ENCODE measurements around the gene DGKB. TPM values are rescaled to one million over a fixed set of nuclear protein-coding genes. Genes with fewer than 3 reads are reported as not detected.

The DGKB gene
- polyA plus RNA-seq, 2 of the 4 experiments (the other 2 are of a cell fraction) = 0.01 TPM; not detected in 1

GRCh38 chr7:14341200-14341775 lies 561.3 kb downstream of the DGKB start:
- Histone ChIP-seq H3K4me1 (no peaks in the 10 kb centered on the region), H3K4me2 (no peak overlapping the region), H3K4me3 (no peak overlapping the region), H3K27ac (no peak overlapping the region), H3K9me3 (no peaks in the 10 kb centered on the region)
- no peak for FAIRE-seq
- ChIA-PET POLR2A (no interaction called here), CTCF (no interaction called here)
- ATAC-seq = no peak
- DNase-seq (ENCODE audit: low read depth in 1 of 2, low spot score in 1 of 2) = no peak
- WGBS (ENCODE audit: missing lambda C conversion rate) = 17% methylated on average over 4 of the region's 4 CpGs
- TF ChIP-seq CBX8 (IDR thresholded peaks at IDR 0.05) = no peak
- no peak for TF ChIP-seq ATOH8 (CRISPR knock-in tag; IDR thresholded peaks at IDR 0.05; ENCODE audit: low read depth)

- WGBS (ENCODE audit: missing lambda C conversion rate) = 8% methylated on average over 2 of the region's 2 CpGs
- DNase-seq (ENCODE audit: low read depth in 1 of 2, low spot score in 1 of 2) = no peak
- H3K4me1 ChIP-seq = no peaks in the 10 kb centered on the region
- FAIRE-seq = no peak
- no peak overlapping the region for H3K27ac ChIP-seq
- POLR2A ChIA-PET = no interaction called here
- H3K4me3 ChIP-seq = no peak overlapping the region
- TF ChIP-seq CHD4 (IDR thresholded peaks at IDR 0.05; ENCODE audit: borderline replicate concordance) = no peak
- TF ChIP-seq EP300 (IDR thresholded peaks at IDR 0.05) = no peak
- TF ChIP-seq BHLHE40 (IDR thresholded peaks at IDR 0.05; ENCODE audit: low read depth, low read length) = no peak
- TF ChIP-seq, protein P1, sequence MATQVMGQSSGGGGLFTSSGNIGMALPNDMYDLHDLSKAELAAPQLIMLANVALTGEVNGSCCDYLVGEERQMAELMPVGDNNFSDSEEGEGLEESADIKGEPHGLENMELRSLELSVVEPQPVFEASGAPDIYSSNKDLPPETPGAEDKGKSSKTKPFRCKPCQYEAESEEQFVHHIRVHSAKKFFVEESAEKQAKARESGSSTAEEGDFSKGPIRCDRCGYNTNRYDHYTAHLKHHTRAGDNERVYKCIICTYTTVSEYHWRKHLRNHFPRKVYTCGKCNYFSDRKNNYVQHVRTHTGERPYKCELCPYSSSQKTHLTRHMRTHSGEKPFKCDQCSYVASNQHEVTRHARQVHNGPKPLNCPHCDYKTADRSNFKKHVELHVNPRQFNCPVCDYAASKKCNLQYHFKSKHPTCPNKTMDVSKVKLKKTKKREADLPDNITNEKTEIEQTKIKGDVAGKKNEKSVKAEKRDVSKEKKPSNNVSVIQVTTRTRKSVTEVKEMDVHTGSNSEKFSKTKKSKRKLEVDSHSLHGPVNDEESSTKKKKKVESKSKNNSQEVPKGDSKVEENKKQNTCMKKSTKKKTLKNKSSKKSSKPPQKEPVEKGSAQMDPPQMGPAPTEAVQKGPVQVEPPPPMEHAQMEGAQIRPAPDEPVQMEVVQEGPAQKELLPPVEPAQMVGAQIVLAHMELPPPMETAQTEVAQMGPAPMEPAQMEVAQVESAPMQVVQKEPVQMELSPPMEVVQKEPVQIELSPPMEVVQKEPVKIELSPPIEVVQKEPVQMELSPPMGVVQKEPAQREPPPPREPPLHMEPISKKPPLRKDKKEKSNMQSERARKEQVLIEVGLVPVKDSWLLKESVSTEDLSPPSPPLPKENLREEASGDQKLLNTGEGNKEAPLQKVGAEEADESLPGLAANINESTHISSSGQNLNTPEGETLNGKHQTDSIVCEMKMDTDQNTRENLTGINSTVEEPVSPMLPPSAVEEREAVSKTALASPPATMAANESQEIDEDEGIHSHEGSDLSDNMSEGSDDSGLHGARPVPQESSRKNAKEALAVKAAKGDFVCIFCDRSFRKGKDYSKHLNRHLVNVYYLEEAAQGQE (IDR thresholded peaks at IDR 0.05) = no peak
- TF ChIP-seq EHMT2 (IDR thresholded peaks at IDR 0.05; ENCODE audit: low read depth) = no peak
- no peak for TF ChIP-seq FOSL2 (IDR thresholded peaks at IDR 0.05)
- no peak for TF ChIP-seq FOSL2 (CRISPR knock-in tag; IDR thresholded peaks at IDR 0.05)
- TF ChIP-seq SREBF2 (IDR thresholded peaks at IDR 0.05) = no peak
- no peak for TF ChIP-seq NPAS2 (CRISPR knock-in tag; IDR thresholded peaks at IDR 0.05; ENCODE audit: borderline replicate concordance)
- TF ChIP-seq ESRRA (IDR thresholded peaks at IDR 0.05; ENCODE audit: borderline replicate concordance, low read length) = no peak
- TF ChIP-seq ATOH8 (CRISPR knock-in tag; IDR thresholded peaks at IDR 0.05; ENCODE audit: low read depth) = no peak
- no peak for TF ChIP-seq HMGXB4 (CRISPR knock-in tag; IDR thresholded peaks at IDR 0.05; ENCODE audit: borderline replicate concordance)
- no peak for TF ChIP-seq RCOR1 (IDR thresholded peaks at IDR 0.05; ENCODE audit: low read depth, low read length)
- H3K4me2 ChIP-seq = no peak overlapping the region
- CTCF ChIA-PET = no interaction called here
- no peak for ATAC-seq
- no peaks in the 10 kb centered on the region for H3K9me3 ChIP-seq
These were observed 562.0 kb downstream of the DGKB start for GRCh38 chr7:14340393-14341074.

DNA sequence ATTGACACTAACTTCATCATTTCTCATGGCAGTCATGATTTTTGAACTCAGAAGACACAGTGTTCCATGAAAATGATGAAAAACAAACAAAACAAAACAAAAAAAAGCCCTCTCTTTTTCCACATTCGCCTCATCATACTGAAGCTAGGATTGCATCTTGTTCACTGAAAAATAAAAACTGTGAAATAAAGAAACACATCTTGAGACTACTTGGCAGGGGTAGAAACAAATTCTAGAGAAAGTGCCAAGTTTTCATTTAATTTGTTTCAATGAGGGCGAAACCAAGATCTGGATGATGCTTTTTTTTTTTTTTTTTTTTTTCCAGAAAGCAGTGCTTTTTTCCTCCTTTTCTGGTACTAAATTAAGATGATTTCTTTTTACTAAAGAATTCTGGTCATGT lies 562.7 kb downstream of the DGKB start:
- ChIA-PET CTCF (no interaction called here), POLR2A (no interaction called here)
- H3K9me3 ChIP-seq = no peaks in the 10 kb centered on the region
- H3K4me1 ChIP-seq = no peaks in the 10 kb centered on the region
- ATAC-seq (no peak), FAIRE-seq (no peak), DNase-seq (ENCODE audit: low read depth in 1 of 2, low spot score in 1 of 2) (no peak)
- no peak overlapping the region for H3K27ac ChIP-seq
- H3K4me3 ChIP-seq = no peak overlapping the region
- no peak overlapping the region for H3K4me2 ChIP-seq
- 63% methylated on average over 2 of the region's 2 CpGs for WGBS (ENCODE audit: missing lambda C conversion rate)
- TF ChIP-seq CHD4 (IDR thresholded peaks at IDR 0.05; ENCODE audit: borderline replicate concordance) = no peak
- no peak for TF ChIP-seq ZC3H11A (IDR thresholded peaks at IDR 0.05)
- no peak for TF ChIP-seq TP53 (CRISPR knock-in tag; IDR thresholded peaks at IDR 0.05)
- no peak for TF ChIP-seq HEYL (CRISPR knock-in tag; IDR thresholded peaks at IDR 0.05)
- TF ChIP-seq, protein P1 (IDR thresholded peaks at IDR 0.05) = no peak
- no peak for TF ChIP-seq HOXA7 (CRISPR knock-in tag; IDR thresholded peaks at IDR 0.05)
- no peak for TF ChIP-seq HOXB5 (CRISPR knock-in tag; IDR thresholded peaks at IDR 0.05)
- no peak for TF ChIP-seq ATOH8 (CRISPR knock-in tag; IDR thresholded peaks at IDR 0.05; ENCODE audit: low read depth)
- TF ChIP-seq CHD2 (IDR thresholded peaks at IDR 0.05; ENCODE audit: low read length, partially characterized antibody) = no peak

Data from A549 (cell line).